ENCODE data around the gene SIK3. TPM values are rescaled to one million over a fixed set of nuclear protein-coding genes. Genes with fewer than 3 reads are reported as not detected.

The SIK3 gene
- total and polyA plus RNA-seq, 2 experiments from 2014 or later = 6.1 to 33.9 TPM

Small RNA genes within 50 kb of the gene (small RNA-seq; reads per million reads assigned to genes)
- gene AP000936.3 (ENCODE audit: low replicate concordance) (not detected), gene RNY4P6 (ENCODE audit: low replicate concordance) (0.72 reads per million, percentile 49 among the genes with 10 or more reads in this experiment)

Other genes starting within 250 kb of the SIK3 start
- 143 and 148 TPM in 2 replicates for gene PAFAH1B2, start 45.9 kb upstream of the SIK3 start, total RNA-seq (2014; rRNA removed; shearing (Covaris generic))
- gene PAFAH1B2, start 45.9 kb upstream of the SIK3 start, polyA plus RNA-seq (2016; fragmentation: Nextera tagmentation; extraction: Ambion mirVana) = 74.1 and 87.5 TPM in 2 replicates
- 11.3 and 12.1 TPM in 2 replicates for gene SIDT2, start 80.3 kb upstream of the SIK3 start, total RNA-seq (2014; rRNA removed; shearing (Covaris generic))
- 7.5 and 9.2 TPM in 2 replicates for gene SIDT2, start 80.3 kb upstream of the SIK3 start, polyA plus RNA-seq (2016; fragmentation: Nextera tagmentation; extraction: Ambion mirVana)
- 130 and 138 TPM in 2 replicates for gene TAGLN, start 100.9 kb upstream of the SIK3 start, total RNA-seq (2014; rRNA removed; shearing (Covaris generic))
- 86.8 TPM in 2 replicates for gene TAGLN, start 100.9 kb upstream of the SIK3 start, polyA plus RNA-seq (2016; fragmentation: Nextera tagmentation; extraction: Ambion mirVana)
- 46.4 and 61.1 TPM in 2 replicates for gene PCSK7, start 133.6 kb upstream of the SIK3 start, total RNA-seq (2014; rRNA removed; shearing (Covaris generic))
- 12.4 and 12.5 TPM in 2 replicates for gene PCSK7, start 133.6 kb upstream of the SIK3 start, polyA plus RNA-seq (2016; fragmentation: Nextera tagmentation; extraction: Ambion mirVana)
- gene RNF214, start 134.2 kb upstream of the SIK3 start, total RNA-seq (2014; rRNA removed; shearing (Covaris generic)) = 19.4 and 23.5 TPM in 2 replicates
- 23.6 and 28.4 TPM in 2 replicates for gene RNF214, start 134.2 kb upstream of the SIK3 start, polyA plus RNA-seq (2016; fragmentation: Nextera tagmentation; extraction: Ambion mirVana)
- 8.5 and 10.6 TPM in 2 replicates for gene BACE1-AS, start 192.9 kb upstream of the SIK3 start, total RNA-seq (2014; rRNA removed; shearing (Covaris generic))
- 18.6 and 19.6 TPM in 2 replicates for gene BACE1-AS, start 192.9 kb upstream of the SIK3 start, polyA plus RNA-seq (2016; fragmentation: Nextera tagmentation; extraction: Ambion mirVana)
- gene BACE1, start 217.8 kb upstream of the SIK3 start, total RNA-seq (2014; rRNA removed; shearing (Covaris generic)) = 7.2 and 9.2 TPM in 2 replicates
- 1.9 and 2.4 TPM in 2 replicates for gene BACE1, start 217.8 kb upstream of the SIK3 start, polyA plus RNA-seq (2016; fragmentation: Nextera tagmentation; extraction: Ambion mirVana)
- 13.9 and 18.0 TPM in 2 replicates for gene CEP164, start 229.4 kb upstream of the SIK3 start, total RNA-seq (2014; rRNA removed; shearing (Covaris generic))
- gene CEP164, start 229.4 kb upstream of the SIK3 start, polyA plus RNA-seq (2016; fragmentation: Nextera tagmentation; extraction: Ambion mirVana) = 23.5 and 23.8 TPM in 2 replicates

Measured in GM23338 (cell line).